IMR-90 (cell line): ENCODE data around the gene GSG1L. TPM values are rescaled to one million over a fixed set of nuclear protein-coding genes. Genes with fewer than 3 reads are reported as not detected.

Experiments
- ATAC-seq: fragments of 200-7000 bp; cut with Tn5 transposase; 2 replicates; pipeline ENCODE4 v1.9.1; 2020; ENCODE audit warnings: low read depth, mild to moderate bottlenecking, moderate library complexity
- BruUV-seq: library from RNA; stranded (reverse); fragments of 400-500 nt; replicated peaks from 2 replicates; lab custom pipeline; 2021; lab: Mats Ljungman, UMichigan
- CTCF ChIA-PET: fragments of 300-600 bp; formaldehyde crosslinking; extraction: SDS; loops from one replicate; lab custom pipeline; 2021; ENCODE audit warnings: antibody characterized with exemption; lab: Yijun Ruan, JAX
- POLR2A ChIA-PET: fragments of 300-600 bp; sonication (Branson Sonifier 250); formaldehyde crosslinking; loops from one replicate; lab custom pipeline; 2022; ENCODE audit warnings: antibody characterized with exemption; ENCODE audit not compliant: unreplicated experiment; lab: Charles Lee
- DNase-seq: peaks from one replicate; pipeline ENCODE4 v3.0.0; 2013
- H2AFZ ChIP-seq: replicated peaks from 2 replicates; pipeline ENCODE3; 2013; ENCODE audit warnings: low read length, mild to moderate bottlenecking; ENCODE audit not compliant: poor library complexity
- H2AK5ac ChIP-seq: 2 replicates; pipeline ENCODE4 v1.6.1; 2013; ENCODE audit warnings: low read depth, low read length, inconsistent platforms
- H2AK9ac ChIP-seq: replicated peaks from 2 replicates; pipeline ENCODE3; 2013; ENCODE audit warnings: mild to moderate bottlenecking, low read depth, low read length, moderate library complexity; ENCODE audit not compliant: poor library complexity
- H2BK120ac ChIP-seq: 2 replicates; pipeline ENCODE4 v1.6.1; 2013; ENCODE audit warnings: low read depth, low read length, inconsistent platforms
- H2BK15ac ChIP-seq: 3 replicates; pipeline ENCODE4 v1.6.1; 2013; ENCODE audit warnings: low read depth, low read length, inconsistent platforms
- H2BK20ac ChIP-seq: 2 replicates; pipeline ENCODE4 v1.6.1; 2013; ENCODE audit warnings: low read depth, mild to moderate bottlenecking, inconsistent platforms, low read length, moderate library complexity
- H2BK5ac ChIP-seq: 2 replicates; pipeline ENCODE4 v1.6.1; 2013; ENCODE audit warnings: mild to moderate bottlenecking, low read depth, low read length, inconsistent platforms; ENCODE audit not compliant: poor library complexity, severe bottlenecking
- H3K14ac ChIP-seq: replicated peaks from 2 replicates; pipeline ENCODE4 v1.6.1; 2013; ENCODE audit warnings: low read depth, low read length, inconsistent platforms
- H3K18ac ChIP-seq: 2 replicates; pipeline ENCODE4 v1.6.1; 2013; ENCODE audit warnings: low read depth, low read length, control low read depth
- H3K23ac ChIP-seq: 2 replicates; pipeline ENCODE4 v1.6.1; 2013; ENCODE audit warnings: low read depth, low read length, inconsistent platforms
- H3K27ac ChIP-seq: 2 replicates; pipeline ENCODE4 v1.5.1; 2013; ENCODE audit warnings: mild to moderate bottlenecking, control low read depth, low read length; ENCODE audit not compliant: insufficient read depth
- H3K27me3 ChIP-seq: 2 replicates; pipeline ENCODE4 v1.6.1; 2013; ENCODE audit warnings: low read length; ENCODE audit not compliant: control insufficient read depth, insufficient read depth
- H3K36me3 ChIP-seq: 2 replicates; pipeline ENCODE4 v1.6.1; 2013; ENCODE audit warnings: low read length, mixed read lengths; ENCODE audit not compliant: control insufficient read depth, insufficient read depth
- H3K4ac ChIP-seq: 2 replicates; pipeline ENCODE4 v1.6.1; 2013; ENCODE audit warnings: low read depth, low read length, inconsistent platforms
- H3K4me1 ChIP-seq: 2 replicates; pipeline ENCODE4 v1.6.1; 2013; ENCODE audit warnings: low read length, mixed read lengths; ENCODE audit not compliant: control insufficient read depth, insufficient read depth
- H3K4me2 ChIP-seq: 2 replicates; pipeline ENCODE4 v1.6.1; 2013; ENCODE audit warnings: low read depth, mild to moderate bottlenecking, control low read depth, low read length, moderate library complexity
- H3K4me3 ChIP-seq: 2 replicates; pipeline ENCODE4 v1.5.1; 2013; ENCODE audit warnings: low read depth, mild to moderate bottlenecking, control low read depth, low read length, moderate library complexity; ENCODE audit not compliant: insufficient read depth
- H3K56ac ChIP-seq: 2 replicates; pipeline ENCODE4 v1.6.1; 2013; ENCODE audit warnings: low read length, inconsistent platforms; ENCODE audit not compliant: insufficient read depth; ENCODE audit errors: extremely low read depth
- H3K79me1 ChIP-seq, 2 experiments: 2 replicates each; pipeline ENCODE4 v1.6.1; 2013; ENCODE audit warnings: low read length in 2 of 2, inconsistent platforms in 1 of 2, low read depth in 1 of 2
- H3K9ac ChIP-seq: 2 replicates; pipeline ENCODE4 v1.6.1; 2013; ENCODE audit warnings: low read depth, low read length, control low read depth
- H3K9me1 ChIP-seq: 2 replicates; pipeline ENCODE4 v1.6.1; 2013; ENCODE audit warnings: low read length, inconsistent platforms; ENCODE audit not compliant: insufficient read depth
- H3K9me3 ChIP-seq: 2 replicates; pipeline ENCODE4 v1.6.1; 2013; ENCODE audit warnings: low read length; ENCODE audit not compliant: control insufficient read depth, insufficient read depth
- H4K20me1 ChIP-seq: 2 replicates; pipeline ENCODE4 v1.6.1; 2013; ENCODE audit warnings: low read length, inconsistent platforms; ENCODE audit not compliant: insufficient read depth
- H4K5ac ChIP-seq: 2 replicates; pipeline ENCODE4 v1.6.1; 2013; ENCODE audit warnings: mild to moderate bottlenecking, low read depth, low read length, control low read depth
- H4K8ac ChIP-seq, 2 experiments: 2 replicates each; pipeline ENCODE4 v1.6.1; 2013; ENCODE audit warnings: low read depth in 2 of 2, low read length in 2 of 2, control low read depth in 1 of 2, inconsistent platforms in 1 of 2
- H4K91ac ChIP-seq: 2 replicates; pipeline ENCODE4 v1.6.1; 2013; ENCODE audit warnings: low read depth, low read length, inconsistent platforms; ENCODE audit not compliant: insufficient read depth
- BHLHE40 ChIP-seq: fragments of 150-350 bp; IDR thresholded peaks from 2 replicates; pipeline ENCODE4 v1.6.1; 2016; ENCODE audit warnings: mild to moderate bottlenecking, low read depth, low read length
- CEBPB ChIP-seq: IDR thresholded peaks from 2 replicates; pipeline ENCODE4 v1.6.1; 2012; ENCODE audit warnings: low read depth, low read length, improper control_type of control experiment
- CHD1 ChIP-seq: IDR thresholded peaks from 2 replicates; pipeline ENCODE4 v1.6.1; 2012; ENCODE audit warnings: low read depth, low read length, improper control_type of control experiment
- FOS ChIP-seq: fragments of 150-350 bp; IDR thresholded peaks from 2 replicates; pipeline ENCODE4 v1.6.1; 2016; ENCODE audit warnings: low read depth, low read length
- MAFK ChIP-seq: IDR thresholded peaks from 2 replicates; pipeline ENCODE4 v1.6.1; 2012; ENCODE audit warnings: low read depth, low read length, improper control_type of control experiment
- MAZ ChIP-seq: IDR thresholded peaks from 2 replicates; pipeline ENCODE4 v1.6.1; 2012; ENCODE audit warnings: low read depth, mild to moderate bottlenecking, low read length, improper control_type of control experiment, moderate library complexity, borderline replicate concordance
- MXI1 ChIP-seq: IDR thresholded peaks from 2 replicates; pipeline ENCODE4 v1.6.1; 2012; ENCODE audit warnings: low read depth, mild to moderate bottlenecking, low read length, moderate library complexity, borderline replicate concordance
- NFE2L2 ChIP-seq: fragments of 150-350 bp; IDR thresholded peaks from 2 replicates; pipeline ENCODE4 v1.6.1; 2016; ENCODE audit warnings: low read depth, mild to moderate bottlenecking, low read length
- POLR2A ChIP-seq: IDR thresholded peaks from 2 replicates; pipeline ENCODE4 v1.6.1; 2012; ENCODE audit warnings: mild to moderate bottlenecking, low read depth, low read length
- RAD21 ChIP-seq: IDR thresholded peaks from 2 replicates; pipeline ENCODE4 v1.6.1; 2012; ENCODE audit warnings: low read length, improper control_type of control experiment
- RCOR1 ChIP-seq: IDR thresholded peaks from 2 replicates; pipeline ENCODE4 v1.6.1; 2012; ENCODE audit warnings: mild to moderate bottlenecking, low read length, improper control_type of control experiment; ENCODE audit not compliant: insufficient replicate concordance
- RFX5 ChIP-seq: IDR thresholded peaks from 2 replicates; pipeline ENCODE4 v1.8.0; 2012; ENCODE audit warnings: low read depth, mild to moderate bottlenecking, low read length, moderate library complexity
- SMC3 ChIP-seq: fragments of 150-350 bp; IDR thresholded peaks from 2 replicates; pipeline ENCODE4 v1.6.1; 2016; ENCODE audit warnings: low read depth, mild to moderate bottlenecking, antibody characterized with exemption, low read length, moderate library complexity
- WGBS, 2 experiments: methylation state at CpG; one replicate each; pipeline versions ENCODE4 v1.1.5 to v1.1.7; 2013; ENCODE audit warnings: missing lambda C conversion rate in 2 of 2; ENCODE audit not compliant: insufficient read length in 1 of 2; ENCODE audit errors: extremely low coverage in 2 of 2; 5-methylcytosine and 5-hydroxymethylcytosine counted together
- dilution Hi-C: fragments of 300-500 bp; cut with HindIII; formaldehyde crosslinking; loops from one replicate; pipeline ENCODE4 v1.14.3; 2018; ENCODE audit warnings: low sequenced_read_pairs; ENCODE audit not compliant: unreplicated experiment
- in situ Hi-C: fragments of 300-500 bp; cut with MboI; formaldehyde crosslinking; loops from 3 replicates; pipeline ENCODE4 v1.14.3; 2019; ENCODE audit warnings: low sequenced_read_pairs, inconsistent platforms, mixed read lengths
- intact Hi-C: fragments of 100-400 bp; cut with micrococcal nuclease; formaldehyde crosslinking; loops from 2 replicates; pipeline ENCODE4 v1.10.0; 2022
- polyA plus RNA-seq, 3 experiments: library from polyadenylated mRNA; depleted of rRNA; stranded (reverse); fragments of >200 nt; gene quantifications; 2 replicates each; pipeline ENCODE4 v1.2.3, GENCODE V29; 2012; ENCODE audit warnings: low replicate concordance in 1 of 3
- total RNA-seq: library from RNA; depleted of rRNA; stranded (reverse); fragments of >200 nt; gene quantifications from 2 replicates; pipeline ENCODE4 v1.2.3, GENCODE V29; 2012
- TF ChIP-seq, protein P1 (sequence below): fragments of 150-350 bp; IDR thresholded peaks from 2 replicates; pipeline ENCODE4 v1.6.1; 2017; ENCODE audit warnings: mild to moderate bottlenecking, antibody characterized with exemption, low read length, low read depth
- TF ChIP-seq, protein P2 (sequence below): conservative IDR thresholded peaks from 2 replicates; pipeline ENCODE4 v1.5.1; 2012; ENCODE audit warnings: mild to moderate bottlenecking, low read depth, low read length, improper control_type of control experiment
- TF ChIP-seq, protein P3 (sequence below): fragments of 150-350 bp; IDR thresholded peaks from 2 replicates; pipeline ENCODE4 v1.6.1; 2016; ENCODE audit warnings: low read depth, mild to moderate bottlenecking, low read length, moderate library complexity, borderline replicate concordance

GSG1L gene
- total and polyA plus RNA-seq, 2 of the 4 experiments (the other 2 are of a cell fraction): not detected

DNA sequence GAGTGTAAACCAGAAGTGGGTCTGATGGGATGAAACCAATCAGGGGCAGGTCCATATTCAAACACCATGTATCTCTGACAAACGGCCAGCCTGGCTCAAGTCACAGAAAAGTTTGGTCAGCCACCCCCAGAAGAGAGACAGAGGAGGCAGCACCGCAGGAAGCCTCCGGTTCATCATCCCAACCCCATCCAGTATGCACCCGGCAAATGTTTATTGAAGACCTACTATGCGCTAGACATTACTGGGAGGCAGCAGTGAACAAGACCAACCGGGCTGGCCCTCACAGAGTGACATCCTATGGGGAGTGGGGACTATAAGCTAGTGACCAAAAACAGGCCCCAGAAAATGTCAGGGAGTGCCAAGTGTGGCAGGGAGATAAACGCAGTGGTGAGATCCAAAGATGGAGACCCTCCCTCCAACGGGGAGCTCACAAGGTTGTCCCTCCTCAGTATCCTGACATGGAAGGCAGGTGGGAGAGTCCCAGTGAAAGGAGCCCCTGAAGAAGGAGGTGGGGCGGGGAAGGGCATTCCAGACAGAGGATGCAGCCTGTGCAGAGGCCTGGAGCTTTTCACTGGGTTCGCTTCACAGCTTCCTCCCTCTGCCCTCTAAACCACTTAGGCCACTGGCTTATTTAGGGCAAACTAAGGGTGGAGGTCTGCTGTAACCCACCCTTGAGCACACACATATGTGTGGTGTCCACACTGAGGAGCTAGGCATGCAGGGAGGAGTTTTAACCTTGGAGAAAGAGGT is 2.0 kb downstream of the GSG1L start:
- intact Hi-C loops (no loop called here), dilution Hi-C loops (no loop called here), in situ Hi-C loops (loop anchor here (10.0 kb wide), 1 partner anchor 277 kb away; no protein-coding TSS in a partner anchor)
- ATAC-seq (no peak), DNase-seq (no peak)
- no peaks in the 10 kb centered on the region for H3K4me1 ChIP-seq
- no peak overlapping the region for H3K56ac ChIP-seq
- ChIA-PET CTCF (no interaction called here), POLR2A (no interaction called here)
- peaks cover 82% of the 10 kb centered on the region for H3K27me3 ChIP-seq
- H3K36me3 ChIP-seq: no peaks in the 10 kb centered on the region
- no peak overlapping the region for H3K23ac ChIP-seq
- H3K27ac ChIP-seq: no peak overlapping the region
- H2BK5ac ChIP-seq: no peak overlapping the region
- H4K91ac ChIP-seq: no peak overlapping the region
- no peak overlapping the region for H2AFZ ChIP-seq
- no peak overlapping the region for H2BK20ac ChIP-seq
- no peak overlapping the region for H3K4ac ChIP-seq
- H3K9me1 ChIP-seq: no peaks in the 10 kb centered on the region
- H3K79me1 ChIP-seq: no peaks in the 10 kb centered on the region
- no peak overlapping the region for H3K4me3 ChIP-seq
- H4K8ac ChIP-seq: no peak overlapping the region
- no peak overlapping the region for H3K9ac ChIP-seq
- no peak overlapping the region for H4K5ac ChIP-seq
- BruUV-seq: no TSS peak
- H3K14ac ChIP-seq: no peak overlapping the region
- no peaks in the 10 kb centered on the region for H4K20me1 ChIP-seq
- H2BK15ac ChIP-seq: no peak overlapping the region
- H2AK9ac ChIP-seq: no peak overlapping the region
- WGBS, 2 experiments: no CpG with 5 or more reads among the region's 10 CpGs
- H3K4me2 ChIP-seq: no peak overlapping the region
- TF ChIP-seq MAZ (no peak), CEBPB (no peak), MAFK (no peak), NFE2L2 (no peak), MXI1 (no peak), FOS (no peak), BHLHE40 (no peak), RFX5 (no peak), CHD1 (no peak), SMC3 (no peak), RAD21 (no peak), POLR2A (no peak), RCOR1 (no peak)
- TF ChIP-seq, protein P1, sequence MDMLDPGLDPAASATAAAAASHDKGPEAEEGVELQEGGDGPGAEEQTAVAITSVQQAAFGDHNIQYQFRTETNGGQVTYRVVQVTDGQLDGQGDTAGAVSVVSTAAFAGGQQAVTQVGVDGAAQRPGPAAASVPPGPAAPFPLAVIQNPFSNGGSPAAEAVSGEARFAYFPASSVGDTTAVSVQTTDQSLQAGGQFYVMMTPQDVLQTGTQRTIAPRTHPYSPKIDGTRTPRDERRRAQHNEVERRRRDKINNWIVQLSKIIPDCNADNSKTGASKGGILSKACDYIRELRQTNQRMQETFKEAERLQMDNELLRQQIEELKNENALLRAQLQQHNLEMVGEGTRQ: no peak
- TF ChIP-seq, protein P2, sequence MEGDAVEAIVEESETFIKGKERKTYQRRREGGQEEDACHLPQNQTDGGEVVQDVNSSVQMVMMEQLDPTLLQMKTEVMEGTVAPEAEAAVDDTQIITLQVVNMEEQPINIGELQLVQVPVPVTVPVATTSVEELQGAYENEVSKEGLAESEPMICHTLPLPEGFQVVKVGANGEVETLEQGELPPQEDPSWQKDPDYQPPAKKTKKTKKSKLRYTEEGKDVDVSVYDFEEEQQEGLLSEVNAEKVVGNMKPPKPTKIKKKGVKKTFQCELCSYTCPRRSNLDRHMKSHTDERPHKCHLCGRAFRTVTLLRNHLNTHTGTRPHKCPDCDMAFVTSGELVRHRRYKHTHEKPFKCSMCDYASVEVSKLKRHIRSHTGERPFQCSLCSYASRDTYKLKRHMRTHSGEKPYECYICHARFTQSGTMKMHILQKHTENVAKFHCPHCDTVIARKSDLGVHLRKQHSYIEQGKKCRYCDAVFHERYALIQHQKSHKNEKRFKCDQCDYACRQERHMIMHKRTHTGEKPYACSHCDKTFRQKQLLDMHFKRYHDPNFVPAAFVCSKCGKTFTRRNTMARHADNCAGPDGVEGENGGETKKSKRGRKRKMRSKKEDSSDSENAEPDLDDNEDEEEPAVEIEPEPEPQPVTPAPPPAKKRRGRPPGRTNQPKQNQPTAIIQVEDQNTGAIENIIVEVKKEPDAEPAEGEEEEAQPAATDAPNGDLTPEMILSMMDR: no peak
- TF ChIP-seq, protein P3, sequence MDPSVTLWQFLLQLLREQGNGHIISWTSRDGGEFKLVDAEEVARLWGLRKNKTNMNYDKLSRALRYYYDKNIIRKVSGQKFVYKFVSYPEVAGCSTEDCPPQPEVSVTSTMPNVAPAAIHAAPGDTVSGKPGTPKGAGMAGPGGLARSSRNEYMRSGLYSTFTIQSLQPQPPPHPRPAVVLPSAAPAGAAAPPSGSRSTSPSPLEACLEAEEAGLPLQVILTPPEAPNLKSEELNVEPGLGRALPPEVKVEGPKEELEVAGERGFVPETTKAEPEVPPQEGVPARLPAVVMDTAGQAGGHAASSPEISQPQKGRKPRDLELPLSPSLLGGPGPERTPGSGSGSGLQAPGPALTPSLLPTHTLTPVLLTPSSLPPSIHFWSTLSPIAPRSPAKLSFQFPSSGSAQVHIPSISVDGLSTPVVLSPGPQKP: no peak
- H2BK120ac ChIP-seq: no peak overlapping the region
- no peaks in the 10 kb centered on the region for H3K9me3 ChIP-seq
- no peak overlapping the region for H3K18ac ChIP-seq
- H2AK5ac ChIP-seq: no peak overlapping the region
